HG03378 (cell line): Measurements from ENCODE around the gene HOXA7.

Experiments used
- ATAC-seq: cut with Tn5 transposase; IDR thresholded peaks from one replicate; pipeline ENCODE4 v1.9.1; 2021; ENCODE audit warnings: mild to moderate bottlenecking, moderate library complexity; ENCODE audit not compliant: unreplicated experiment

The HOXA7 gene

GRCh38 chr7:27182861-27183681, 26.6 kb upstream of the HOXA7 start:
- ATAC-seq: no peak

DNA sequence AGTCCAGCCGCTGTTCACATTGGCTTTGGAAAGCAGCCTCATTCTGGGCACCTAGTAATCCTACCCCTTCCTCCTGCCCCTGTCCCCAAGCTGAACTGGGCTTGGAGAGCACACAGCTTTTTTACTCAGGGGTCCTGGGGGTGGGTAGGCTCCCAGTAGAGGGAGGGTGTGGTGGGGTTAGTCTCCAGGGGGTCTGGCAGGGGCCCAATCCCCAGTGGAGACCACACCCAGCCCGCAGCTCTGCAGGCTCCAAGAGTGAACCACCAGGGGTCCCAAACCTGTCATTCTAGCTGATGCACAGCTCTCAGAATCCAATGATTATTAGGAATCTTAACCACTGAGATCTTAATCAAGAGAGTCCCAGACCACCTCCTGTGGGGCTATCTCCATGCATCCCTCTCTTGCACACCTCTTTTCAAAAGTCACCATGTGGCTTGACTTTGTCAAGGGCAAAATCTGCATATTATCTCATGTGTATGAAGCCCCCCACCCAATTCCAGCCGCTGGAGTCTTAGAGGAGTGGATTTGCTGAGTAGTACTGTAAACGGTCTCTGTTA, 25.9 kb upstream of the HOXA7 start:
- ATAC-seq: no peak

DNA sequence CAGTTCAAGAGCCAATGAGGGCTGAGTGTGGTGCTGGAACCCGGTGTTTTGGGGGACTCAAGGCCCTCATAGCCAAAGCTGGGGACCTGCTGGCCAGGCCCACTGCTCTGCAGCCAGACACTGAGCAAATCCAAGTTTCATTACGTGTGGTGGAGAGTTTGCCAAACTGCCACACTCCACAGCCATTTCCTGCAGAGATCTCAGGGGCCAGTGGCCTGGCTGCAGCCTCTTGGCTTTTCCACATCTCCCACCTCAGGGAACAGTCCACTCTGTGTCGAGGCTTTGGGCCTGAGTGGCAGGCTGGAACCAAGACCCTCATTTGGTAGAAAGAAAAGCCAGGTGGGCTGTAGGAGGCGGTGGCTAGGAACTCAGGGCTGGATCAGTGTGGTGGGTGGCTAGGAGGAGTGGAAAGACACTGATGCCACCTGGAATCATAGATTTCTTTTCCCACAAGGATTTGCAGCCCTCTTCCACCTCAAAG, 25.4 kb upstream of the HOXA7 start:
- no peak for ATAC-seq

DNA sequence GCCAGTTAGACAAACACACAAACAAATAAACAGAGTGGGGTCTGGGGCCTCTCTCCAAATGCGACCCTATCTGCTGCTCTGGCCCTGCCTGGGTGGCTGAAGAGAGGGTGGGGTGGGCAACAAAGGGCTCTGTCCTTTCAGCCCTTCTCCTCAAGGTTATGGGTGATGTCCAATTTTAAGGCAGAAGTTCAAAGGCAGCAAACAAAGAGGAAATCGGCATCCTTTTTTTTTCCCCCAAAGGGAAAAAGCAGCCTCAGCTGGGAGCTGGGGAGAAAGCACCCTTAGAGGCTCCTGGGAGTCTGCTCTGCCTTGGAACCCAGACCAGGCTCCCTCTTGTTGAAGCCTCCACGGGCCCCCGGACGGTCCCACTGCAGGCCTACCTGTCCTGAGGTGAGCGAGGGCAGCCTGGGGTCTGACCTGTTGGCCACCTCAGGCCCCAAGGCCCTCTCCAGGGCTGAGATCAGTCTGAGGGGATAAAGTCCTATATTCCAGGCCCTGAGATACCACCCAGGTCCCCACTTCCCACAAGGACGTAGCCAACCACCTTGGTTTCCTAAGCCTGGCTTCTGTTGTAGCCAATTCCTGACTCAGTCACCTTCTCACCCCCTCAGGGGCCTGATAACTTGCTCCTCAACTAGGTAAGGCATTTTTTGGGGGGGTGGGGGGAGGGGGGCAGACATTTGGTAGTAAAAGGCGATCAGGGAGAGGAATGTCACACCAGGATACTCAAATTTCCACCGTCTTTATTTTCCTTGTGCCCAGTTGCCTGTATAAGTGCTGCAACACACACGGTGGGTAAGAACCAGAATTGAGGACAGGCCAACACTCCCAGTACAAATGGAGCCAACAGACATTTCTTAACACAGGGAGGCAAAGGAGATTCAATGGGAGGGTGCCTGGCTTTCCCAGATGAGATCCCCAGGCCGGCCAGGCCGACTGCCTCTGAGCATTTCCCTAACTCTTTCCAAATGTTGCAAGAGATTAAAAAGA, 24.3 kb upstream of the HOXA7 start:
- ATAC-seq: no peak

GRCh38 chr7:27179503-27180430, 23.3 kb upstream of the HOXA7 start:
- no peak for ATAC-seq

DNA sequence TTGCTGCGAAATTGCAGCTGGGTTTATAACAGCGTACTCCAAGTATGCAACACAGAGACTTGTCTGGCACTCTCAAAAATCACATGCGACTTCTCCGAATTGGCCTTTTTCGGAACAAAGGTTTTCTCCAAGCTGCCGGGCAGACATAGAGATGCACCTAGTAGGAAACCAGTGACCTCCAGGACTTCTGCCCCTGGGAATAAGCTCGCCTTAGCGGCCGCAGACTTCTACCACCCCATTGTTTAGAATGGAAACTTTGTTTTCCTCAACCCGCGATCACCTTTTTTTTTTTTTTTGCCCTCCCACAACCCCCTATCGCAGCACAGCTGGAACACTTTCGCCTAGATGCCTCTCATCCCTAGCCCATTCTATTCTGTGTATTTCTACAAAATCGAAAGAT, 22.6 kb upstream of the HOXA7 start:
- no peak for ATAC-seq

- no peak for ATAC-seq
Measured at GRCh38 chr7:27178366-27178765, 21.9 kb upstream of the HOXA7 start.

GRCh38 chr7:27177795-27178320, 21.4 kb upstream of the HOXA7 start:
- no peak for ATAC-seq

GRCh38 chr7:27176962-27177794, 20.7 kb upstream of the HOXA7 start:
- no peak for ATAC-seq

- ATAC-seq: no peak
Measured at GRCh38 chr7:27176524-27176845, 20.0 kb upstream of the HOXA7 start.

DNA sequence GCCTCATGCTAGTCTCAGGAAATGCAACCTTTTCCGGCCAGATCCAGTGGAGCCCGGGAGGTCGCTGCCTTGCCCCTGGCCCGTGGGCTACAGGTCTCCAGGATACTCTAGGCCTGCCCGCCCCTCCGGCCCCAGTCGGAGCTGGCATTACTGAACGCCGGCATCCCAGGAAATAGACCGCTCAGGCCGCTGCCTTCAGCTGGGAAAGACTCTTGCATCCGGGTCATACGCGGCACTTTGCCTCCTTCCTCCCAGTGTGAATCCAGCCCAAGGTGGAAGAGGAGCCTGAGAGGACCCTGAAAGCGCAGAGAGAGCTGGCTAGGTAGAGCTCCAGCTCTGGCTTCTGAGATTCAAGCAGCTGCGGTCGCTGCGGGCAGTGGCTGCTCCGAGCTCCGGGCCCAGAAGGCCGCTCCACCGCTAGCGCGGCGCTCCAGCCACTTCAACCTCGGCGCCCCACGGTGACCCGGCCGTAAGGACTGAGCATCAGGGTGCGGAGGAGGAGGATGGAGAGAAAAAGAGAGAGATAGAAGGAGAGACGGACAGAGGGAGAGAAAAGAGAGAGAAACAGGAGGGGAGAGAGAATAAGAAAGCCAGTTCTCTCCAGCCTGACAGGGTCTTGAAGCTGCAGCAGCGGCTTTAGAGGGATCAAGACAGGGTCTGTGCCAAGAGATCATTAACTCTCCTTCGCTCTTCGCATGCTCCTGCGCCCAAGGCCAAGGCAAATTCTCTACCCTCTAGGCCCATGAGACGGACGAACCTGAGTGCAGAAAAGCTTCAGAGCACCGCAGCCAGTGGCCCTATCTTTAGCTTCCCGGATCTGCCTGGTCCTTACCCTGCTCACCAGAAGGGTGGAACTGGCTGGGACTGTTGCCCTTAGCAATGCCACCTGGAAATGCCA, 19.4 kb upstream of the HOXA7 start:
- no peak for ATAC-seq

- ATAC-seq: no peak
Measured at GRCh38 chr7:27174874-27175625, 18.6 kb upstream of the HOXA7 start.

GRCh38 chr7:27173956-27174873, 17.7 kb upstream of the HOXA7 start, which contains the start of gene HOXA10:
TSS of gene HOXA10 (minus strand) at chr7:27174320. CDS start at chr7:27174306, 14 bp downstream.
- ATAC-seq: no peak

GRCh38 chr7:27173511-27173955, 17.1 kb upstream of the HOXA7 start:
- no peak for ATAC-seq

DNA sequence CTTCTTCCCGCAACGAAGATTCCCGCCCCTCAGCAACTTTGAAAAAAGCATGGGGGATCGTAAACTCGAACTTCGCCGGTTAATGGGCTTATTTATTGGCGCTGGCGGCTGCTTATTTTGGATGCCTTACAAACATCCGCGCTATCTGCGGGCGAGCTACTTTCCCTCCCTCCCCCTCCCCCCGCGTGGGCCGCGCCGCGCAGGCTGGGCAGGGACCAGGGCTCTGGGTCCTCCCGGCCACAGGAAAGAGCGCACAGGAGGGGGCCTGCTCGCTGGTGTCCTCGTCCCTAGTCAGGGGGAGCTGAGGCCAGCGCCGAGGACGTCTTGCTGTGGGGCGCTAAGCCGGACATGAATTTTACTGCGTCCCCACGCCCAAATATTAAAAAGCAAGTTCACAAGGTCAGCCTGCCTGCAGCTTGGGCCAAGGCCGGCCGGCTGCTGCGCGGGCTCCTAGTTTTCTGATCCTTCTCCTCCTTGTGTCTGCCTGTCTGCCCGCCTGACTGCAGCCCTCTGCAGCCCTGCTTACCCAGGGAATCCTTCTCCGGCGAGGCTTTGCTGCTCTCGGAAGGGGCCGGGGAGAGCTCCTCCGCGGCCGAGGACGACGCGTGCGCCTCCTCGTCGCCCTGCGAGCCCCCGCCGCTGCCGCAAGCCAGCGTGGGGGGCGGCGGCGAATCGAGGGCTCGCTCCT, 16.5 kb upstream of the HOXA7 start:
- no peak for ATAC-seq

DNA sequence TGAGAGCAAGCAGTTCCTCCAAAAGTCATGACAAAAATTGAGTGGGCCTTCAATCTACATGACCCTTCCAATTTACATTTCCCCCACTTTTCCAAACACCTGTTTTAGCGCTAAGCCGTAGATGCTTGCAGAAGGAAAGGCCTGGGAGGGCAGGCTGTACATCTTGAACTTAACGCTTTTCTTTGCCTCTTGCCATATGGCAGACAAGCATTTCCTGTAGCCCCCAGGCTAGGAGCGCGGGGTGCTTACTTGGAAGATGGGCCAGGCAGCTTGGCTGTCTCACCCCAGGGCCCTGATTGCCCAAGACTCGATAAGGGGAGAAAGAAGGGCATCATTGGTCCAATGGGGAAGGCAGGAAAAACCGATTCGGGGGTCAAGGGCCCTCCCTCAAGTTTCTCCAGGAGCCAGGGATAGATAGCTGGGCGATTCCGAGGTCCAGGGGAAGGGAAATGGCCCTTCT, 15.9 kb upstream of the HOXA7 start:
- no peak for ATAC-seq
